HG03196 (cell line): ENCODE measurements around the gene EDEM1.

Experiments used
- ATAC-seq: cut with Tn5 transposase; IDR thresholded peaks from one replicate; pipeline ENCODE4 v1.9.1; 2021; ENCODE audit not compliant: unreplicated experiment

EDEM1 gene

DNA sequence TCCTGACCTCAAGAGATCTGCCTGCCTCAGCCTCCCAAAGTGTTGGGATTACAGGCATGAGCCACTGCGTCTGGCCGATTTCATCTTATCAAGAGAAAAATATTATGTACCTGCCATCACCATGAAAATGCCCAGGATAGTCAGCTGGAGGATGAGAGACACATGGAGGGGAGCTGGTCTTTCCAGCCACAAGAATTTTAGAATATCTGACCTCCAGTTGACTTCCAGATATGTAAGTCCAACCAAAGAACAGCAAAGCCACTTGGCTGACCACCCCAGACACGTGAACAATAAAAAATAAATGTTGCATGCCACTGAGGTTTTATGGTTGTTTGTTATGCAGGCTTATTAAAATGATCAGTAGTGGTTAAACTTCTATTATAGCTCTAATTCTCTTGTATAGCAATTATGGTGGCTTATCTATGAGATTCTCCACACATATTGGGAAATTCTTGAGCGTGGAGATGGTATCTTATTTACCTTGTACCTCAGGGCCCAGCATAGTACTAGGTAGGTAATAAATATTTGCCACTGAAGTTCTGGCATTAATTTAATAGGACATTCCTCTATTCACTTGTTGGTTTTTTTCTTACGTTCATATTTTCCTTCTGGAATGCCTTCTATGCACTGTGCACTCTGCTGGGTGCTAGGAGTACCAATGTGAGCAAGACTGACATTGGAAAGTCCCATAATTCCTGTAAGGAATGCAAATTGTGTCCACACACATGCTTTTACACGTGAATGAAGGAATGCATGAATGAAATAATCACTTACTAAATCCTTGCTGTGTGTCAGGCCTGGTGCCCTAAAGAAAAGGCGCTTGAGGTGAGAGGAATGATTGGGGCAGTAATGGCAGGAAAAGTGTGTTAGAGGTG lies 77.6 kb downstream of the EDEM1 start:
- no peak for ATAC-seq

DNA sequence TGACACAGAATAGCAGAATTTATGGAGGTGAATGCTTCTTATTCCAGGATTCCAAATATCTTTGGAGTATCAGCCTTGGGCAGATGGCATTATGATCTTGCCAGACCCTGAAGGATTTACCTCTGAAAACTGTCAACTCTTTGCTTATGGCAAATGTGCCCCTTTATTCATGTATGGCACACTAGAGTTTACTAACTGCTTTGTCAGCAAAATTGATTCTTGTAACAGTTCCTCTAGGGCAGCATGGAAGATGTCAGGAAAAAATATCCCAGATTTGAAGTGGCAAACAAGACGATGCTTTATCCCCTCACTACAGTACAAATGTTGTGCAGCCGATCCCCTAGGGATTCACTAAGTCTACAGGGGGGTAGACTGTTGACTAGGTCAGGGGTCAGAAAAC lies 79.7 kb downstream of the EDEM1 start:
- no peak for ATAC-seq

DNA sequence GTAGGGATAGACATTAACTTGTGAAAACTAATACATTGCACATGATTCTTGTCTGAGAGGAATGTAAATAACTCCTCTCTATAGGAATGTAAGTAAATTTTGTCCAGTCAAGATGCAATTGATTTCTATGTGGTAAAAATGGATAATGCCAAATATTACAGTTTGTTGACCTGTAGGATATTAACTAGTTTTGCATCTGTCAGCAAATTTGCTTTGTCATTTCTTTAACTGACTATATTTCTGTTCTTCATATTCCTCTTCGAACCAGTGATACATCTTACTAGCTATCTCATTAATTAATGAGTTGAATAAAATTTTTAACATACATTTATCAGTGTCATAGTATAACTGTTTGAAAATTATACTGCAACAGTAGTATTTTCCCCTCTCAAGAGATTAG lies 80.4 kb downstream of the EDEM1 start:
- ATAC-seq, result no peak
